Measurements from ENCODE around the gene CHRNB2. TPM values are rescaled to one million over a fixed set of nuclear protein-coding genes. Genes with fewer than 3 reads are reported as not detected.

CHRNB2 gene
- total RNA-seq, result 2.5 and 3.1 TPM in 2 replicates

GRCh38 chr1:154567386-154568156, at the start of gene CHRNB2:
Gene CHRNB2, plus strand, starts transcription at chr1:154567778. Its CDS starts 267 bp downstream, at chr1:154568045.
- DNase-seq (ENCODE audit: low read depth), result no peak

GRCh38 chr1:154519591-154519991, 48.0 kb upstream of the CHRNB2 start:
- no peak for DNase-seq (ENCODE audit: low read depth)
- Histone ChIP-seq H3K36me3 (ENCODE audit: control insufficient read depth, insufficient read depth, low read length) (no peaks in the 10 kb centered on the region), H3K27me3 (ENCODE audit: control insufficient read depth, insufficient read depth, low read length) (peaks cover 17% of the 10 kb centered on the region), H3K4me3 (ENCODE audit: low read depth, low read length) (no peak overlapping the region)
- no peak for TF ChIP-seq CTCF (IDR thresholded peaks at IDR 0.05; ENCODE audit: insufficient read depth, low read length, poor library complexity, severe bottlenecking)

More at GRCh38 chr1:154567386-154568156, at the start of gene CHRNB2:
- Histone ChIP-seq H3K36me3 (ENCODE audit: control insufficient read depth, insufficient read depth, low read length) (no peaks in the 10 kb centered on the region), H3K4me3 (ENCODE audit: low read depth, low read length) (no peak within 1 kb of the TSS), H3K27me3 (ENCODE audit: control insufficient read depth, insufficient read depth, low read length) (peaks cover 35% of the 10 kb centered on the region)
- no peak for TF ChIP-seq CTCF (IDR thresholded peaks at IDR 0.05; ENCODE audit: insufficient read depth, low read length, poor library complexity, severe bottlenecking)

- TF ChIP-seq CTCF (IDR thresholded peaks at IDR 0.05; ENCODE audit: insufficient read depth, low read length, poor library complexity, severe bottlenecking), result no peak
- Histone ChIP-seq H3K4me3 (ENCODE audit: low read depth, low read length) (no peak overlapping the region), H3K27me3 (ENCODE audit: control insufficient read depth, insufficient read depth, low read length) (peaks cover 17% of the 10 kb centered on the region), H3K36me3 (ENCODE audit: control insufficient read depth, insufficient read depth, low read length) (no peaks in the 10 kb centered on the region)
- no peak for DNase-seq (ENCODE audit: low read depth)
Observed at GRCh38 chr1:154520333-154520732, 47.2 kb upstream of the CHRNB2 start.

- Histone ChIP-seq H3K4me3 (ENCODE audit: low read depth, low read length) (no peak overlapping the region), H3K27me3 (ENCODE audit: control insufficient read depth, insufficient read depth, low read length) (peaks cover 15% of the 10 kb centered on the region), H3K36me3 (ENCODE audit: control insufficient read depth, insufficient read depth, low read length) (no peaks in the 10 kb centered on the region)
- TF ChIP-seq CTCF (IDR thresholded peaks at IDR 0.05; ENCODE audit: insufficient read depth, low read length, poor library complexity, severe bottlenecking), result no peak
- DNase-seq (ENCODE audit: low read depth), result no peak
Observed at GRCh38 chr1:154521695-154522094, 45.9 kb upstream of the CHRNB2 start.

GRCh38 chr1:154524881-154525280, 42.7 kb upstream of the CHRNB2 start:
- no peak for TF ChIP-seq CTCF (IDR thresholded peaks at IDR 0.05; ENCODE audit: insufficient read depth, low read length, poor library complexity, severe bottlenecking)
- no peak for DNase-seq (ENCODE audit: low read depth)
- H3K4me3 ChIP-seq (ENCODE audit: low read depth, low read length), result no peak overlapping the region
- no peaks in the 10 kb centered on the region for H3K36me3 ChIP-seq (ENCODE audit: control insufficient read depth, insufficient read depth, low read length)
- peaks cover 10% of the 10 kb centered on the region for H3K27me3 ChIP-seq (ENCODE audit: control insufficient read depth, insufficient read depth, low read length)

GRCh38 chr1:154527192-154527591, 40.4 kb upstream of the CHRNB2 start:
- Histone ChIP-seq H3K27me3 (ENCODE audit: control insufficient read depth, insufficient read depth, low read length) (peaks cover 4% of the 10 kb centered on the region), H3K36me3 (ENCODE audit: control insufficient read depth, insufficient read depth, low read length) (no peaks in the 10 kb centered on the region), H3K4me3 (ENCODE audit: low read depth, low read length) (no peak overlapping the region)
- TF ChIP-seq CTCF (IDR thresholded peaks at IDR 0.05; ENCODE audit: insufficient read depth, low read length, poor library complexity, severe bottlenecking), result no peak
- DNase-seq (ENCODE audit: low read depth), result no peak

Measured in kidney epithelial cell (primary cell).